Left lung (tissue), 10 donors: Measurements from ENCODE around the gene PRUNE2. TPM values are rescaled to one million over a fixed set of nuclear protein-coding genes. Genes with fewer than 3 reads are reported as not detected.
"Not testable (repeated sequence)": the region's sequence is repeated elsewhere in the genome, so short reads cannot be mapped to it uniquely, and the experiment has no call there.

Source experiments
- ATAC-seq: fragments of 200-7000 bp; cut with Tn5 transposase; one replicate; pipeline ENCODE4 v1.9.1; 2020; ENCODE audit warnings: moderate library complexity
- DNase-seq, 4 donors: peaks; one replicate each; pipeline ENCODE4 v3.0.0-alpha.2; 2013 to 2020
- H3K27ac ChIP-seq, 2 donors: fragments of 200-600 bp; sonication (generic) in 1 of 2; one replicate each; pipeline versions ENCODE4 v1.5.0 to v1.8.0; 2020 to 2021
- H3K27me3 ChIP-seq, 2 donors: fragments of 200-600 bp; sonication (generic) in 1 of 2; one replicate each; pipeline versions ENCODE4 v1.5.0 to v1.8.0; 2020 to 2021
- H3K36me3 ChIP-seq, 2 donors: fragments of 200-600 bp; sonication (generic) in 1 of 2; one replicate each; pipeline versions ENCODE4 v1.5.0 to v1.8.0; 2020 to 2021
- H3K4me1 ChIP-seq, 2 donors: fragments of 200-600 bp; one replicate each; pipeline ENCODE4 v1.8.0; 2021
- H3K4me3 ChIP-seq, 2 donors: fragments of 200-600 bp; sonication (generic) in 1 of 2; one replicate each; pipeline versions ENCODE4 v1.5.0 to v1.8.0; 2020 to 2021; ENCODE audit warnings: mild to moderate bottlenecking in 1 of 2
- H3K9me3 ChIP-seq, 2 donors: fragments of 200-600 bp; sonication (generic) in 1 of 2; one replicate each; pipeline versions ENCODE4 v1.5.0 to v1.8.0; 2020 to 2021
- intact Hi-C, 2 donors: fragments of 100-400 bp; cut with DNase I; formaldehyde crosslinking; loops; one replicate each; pipeline versions ENCODE4 v1.11.2 to v1.14.2; 2022
- polyA plus RNA-seq, 6 donors: library from polyadenylated mRNA; unstranded; fragments of 120-200 nt; gene quantifications; one replicate each; pipeline ENCODE4 v1.2.1, GENCODE V29; 2013; ENCODE audit not compliant: insufficient read length in 6 of 6
- total RNA-seq, 2 donors: library from RNA; stranded (reverse); fragmentation: NEBNext Ultra II Directional; extraction: Animal tissue kit (Norgen Biotek cat#: 25700); gene quantifications; one replicate each; pipeline ENCODE4 v1.2.1, GENCODE V29; 2021
- TF ChIP-seq, protein P1 (sequence below), 2 donors: fragments of 200-600 bp; sonication (generic) in 1 of 2; IDR thresholded peaks; one replicate each; pipeline versions ENCODE4 v1.5.0 to v1.8.0; 2021; ENCODE audit warnings: antibody characterized with exemption in 2 of 2
- donor health status: DM: no; HTN: yes; CAD: no.
- donor health status: DM: no; HTN: no; CAD: no.

The PRUNE2 gene
- total and polyA plus RNA-seq, 8 donors = 2.0 to 17.7 (median 4.1) TPM

GRCh38 chr9:76667521-76667957, 238.4 kb downstream of the PRUNE2 start:
- H3K27ac ChIP-seq = no peak overlapping the region
- DNase-seq (peak in 1 of 4 donors; percentile 33), ATAC-seq (peak; percentile 69)
- no peaks in the 10 kb centered on the region for H3K27me3 ChIP-seq
- peaks cover 0 to 11% of the 10 kb centered on the region in 2 donors for H3K4me1 ChIP-seq
- no peaks in the 10 kb centered on the region for H3K36me3 ChIP-seq
- H3K9me3 ChIP-seq = no peaks in the 10 kb centered on the region
- TF ChIP-seq, protein P1, sequence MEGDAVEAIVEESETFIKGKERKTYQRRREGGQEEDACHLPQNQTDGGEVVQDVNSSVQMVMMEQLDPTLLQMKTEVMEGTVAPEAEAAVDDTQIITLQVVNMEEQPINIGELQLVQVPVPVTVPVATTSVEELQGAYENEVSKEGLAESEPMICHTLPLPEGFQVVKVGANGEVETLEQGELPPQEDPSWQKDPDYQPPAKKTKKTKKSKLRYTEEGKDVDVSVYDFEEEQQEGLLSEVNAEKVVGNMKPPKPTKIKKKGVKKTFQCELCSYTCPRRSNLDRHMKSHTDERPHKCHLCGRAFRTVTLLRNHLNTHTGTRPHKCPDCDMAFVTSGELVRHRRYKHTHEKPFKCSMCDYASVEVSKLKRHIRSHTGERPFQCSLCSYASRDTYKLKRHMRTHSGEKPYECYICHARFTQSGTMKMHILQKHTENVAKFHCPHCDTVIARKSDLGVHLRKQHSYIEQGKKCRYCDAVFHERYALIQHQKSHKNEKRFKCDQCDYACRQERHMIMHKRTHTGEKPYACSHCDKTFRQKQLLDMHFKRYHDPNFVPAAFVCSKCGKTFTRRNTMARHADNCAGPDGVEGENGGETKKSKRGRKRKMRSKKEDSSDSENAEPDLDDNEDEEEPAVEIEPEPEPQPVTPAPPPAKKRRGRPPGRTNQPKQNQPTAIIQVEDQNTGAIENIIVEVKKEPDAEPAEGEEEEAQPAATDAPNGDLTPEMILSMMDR (IDR thresholded peaks at IDR 0.05) = no peak
- intact Hi-C loops = loop anchor here in 1 of 2 donors (5.0 kb wide), 1 partner anchor 35 kb away; no protein-coding TSS in a partner anchor
- H3K4me3 ChIP-seq = no peak overlapping the region

GRCh38 chr9:76665966-76666365, 239.9 kb downstream of the PRUNE2 start:
- ATAC-seq, H3K4me3 ChIP-seq, H3K27me3 ChIP-seq, H3K9me3 ChIP-seq, DNase-seq, H3K36me3 ChIP-seq, H3K27ac ChIP-seq: not testable (repeated sequence)
- TF ChIP-seq, protein P1 (IDR thresholded peaks at IDR 0.05) = peak; percentile 20 to 42
- peaks cover 0 to 16% of the 10 kb centered on the region in 2 donors for H3K4me1 ChIP-seq
- intact Hi-C loops = loop anchor here in 1 of 2 donors (5.0 kb wide), 1 partner anchor 36 kb away; no protein-coding TSS in a partner anchor

- intact Hi-C loops = loop anchor here in 1 of 2 donors (5.0 kb wide), 1 partner anchor 37 kb away; no protein-coding TSS in a partner anchor
Measured at GRCh38 chr9:76665458-76665857, 240.5 kb downstream of the PRUNE2 start.

GRCh38 chr9:76664120-76664519, 241.8 kb downstream of the PRUNE2 start:
- TF ChIP-seq, protein P1 (IDR thresholded peaks at IDR 0.05) = no peak
- intact Hi-C loops = no loop called here

More at GRCh38 chr9:76665458-76665857, 240.5 kb downstream of the PRUNE2 start:
- TF ChIP-seq, protein P1 (IDR thresholded peaks at IDR 0.05) = no peak
- Histone ChIP-seq H3K4me3 (no peak overlapping the region), H3K27ac (no peak overlapping the region), H3K9me3 (no peaks in the 10 kb centered on the region), H3K4me1 (peaks cover 0 to 16% of the 10 kb centered on the region in 2 donors), H3K36me3 (no peaks in the 10 kb centered on the region), H3K27me3 (no peaks in the 10 kb centered on the region)
- ATAC-seq (no peak), DNase-seq (no peak)

DNA sequence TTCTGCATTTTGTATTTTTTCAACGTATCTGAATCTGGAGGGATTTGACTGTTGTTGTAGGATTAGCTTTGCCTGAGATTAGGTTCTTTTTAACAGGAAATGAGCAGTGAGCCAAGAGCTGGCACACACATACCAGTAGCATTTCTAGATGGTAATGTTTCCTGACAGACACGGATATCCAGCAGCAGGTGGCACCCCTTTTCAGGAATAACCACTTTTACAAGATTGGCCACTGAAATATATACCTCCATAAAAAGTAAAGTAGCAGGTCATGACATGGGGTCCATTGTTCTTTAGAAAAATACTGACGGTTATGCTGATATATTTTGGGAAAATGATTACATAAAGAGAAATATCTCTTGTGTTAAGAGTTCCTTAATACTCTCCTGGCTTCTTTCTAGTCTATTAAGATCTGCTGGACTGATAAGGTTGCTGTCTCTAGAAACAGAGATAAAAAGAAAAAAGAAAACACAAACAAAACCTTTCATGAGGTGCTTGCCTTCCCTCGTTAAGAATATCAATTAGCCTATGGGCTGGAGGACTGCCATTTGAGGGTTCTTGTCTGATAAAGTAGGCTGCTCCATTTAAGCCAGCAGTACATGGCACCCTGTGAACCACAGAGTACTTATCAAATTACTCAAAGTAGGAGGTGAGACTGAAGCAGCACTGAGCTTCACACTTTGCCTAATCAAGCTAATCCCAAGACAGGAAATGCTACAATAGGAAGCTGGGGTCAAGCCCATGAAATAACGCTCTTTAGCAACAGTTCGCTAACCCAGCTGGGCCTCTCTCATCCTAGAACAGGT, 243.2 kb downstream of the PRUNE2 start:
- H3K27ac ChIP-seq = peak overlapping the region in 1 of 2 donors; percentile 58
- H3K4me1 ChIP-seq = peaks cover 0 to 24% of the 10 kb centered on the region in 2 donors
- TF ChIP-seq, protein P1 (IDR thresholded peaks at IDR 0.05) = no peak
- DNase-seq (no peak), ATAC-seq (no peak)
- no peaks in the 10 kb centered on the region for H3K36me3 ChIP-seq
- H3K4me3 ChIP-seq = no peak overlapping the region
- H3K9me3 ChIP-seq = no peaks in the 10 kb centered on the region
- intact Hi-C loops = no loop called here
- H3K27me3 ChIP-seq = no peaks in the 10 kb centered on the region

More at GRCh38 chr9:76664120-76664519, 241.8 kb downstream of the PRUNE2 start:
- Histone ChIP-seq H3K36me3 (no peaks in the 10 kb centered on the region), H3K27ac (no peak overlapping the region), H3K9me3 (no peaks in the 10 kb centered on the region), H3K4me3 (no peak overlapping the region), H3K4me1 (peaks cover 0 to 16% of the 10 kb centered on the region in 2 donors), H3K27me3 (no peaks in the 10 kb centered on the region)
- no peak for ATAC-seq
- no peak for DNase-seq
